HG03520 (cell line): ENCODE measurements around the gene PEX12.
"Not testable (repeated sequence)": the region's sequence is repeated elsewhere in the genome, so short reads cannot be mapped to it uniquely, and the experiment has no call there.

Experiments used
- ATAC-seq: cut with Tn5 transposase; IDR thresholded peaks from one replicate; pipeline ENCODE4 v1.9.1; 2021; ENCODE audit warnings: mild to moderate bottlenecking, moderate library complexity; ENCODE audit not compliant: unreplicated experiment

The PEX12 gene

DNA sequence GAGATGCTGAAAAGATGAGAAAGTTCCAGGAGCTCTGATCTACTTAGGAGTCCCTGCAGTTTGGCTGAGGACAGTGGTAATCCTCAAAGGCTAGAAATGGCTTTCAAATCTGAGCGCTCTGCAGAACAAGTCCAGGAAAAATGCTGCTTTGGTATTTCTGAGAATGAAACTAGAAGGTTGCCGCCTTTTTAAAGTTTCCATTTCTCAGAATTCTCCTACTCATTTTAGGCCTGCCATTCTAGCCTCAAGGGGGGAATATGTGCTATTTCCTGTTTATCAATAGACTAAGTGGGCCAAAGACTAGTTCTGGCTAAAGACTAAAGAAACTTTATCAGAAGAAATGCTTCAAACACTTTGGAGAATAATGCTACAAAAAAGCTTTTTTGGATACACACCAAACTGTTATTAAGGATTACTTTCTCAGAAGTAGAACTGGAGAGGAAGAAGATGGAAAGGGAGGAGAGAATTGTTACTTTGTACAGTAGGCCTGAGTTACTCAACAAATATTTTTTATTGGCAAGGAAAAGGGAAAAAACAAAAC is 40.7 kb downstream of the PEX12 start, which contains the start of gene SLFN12L:
SLFN12L (minus strand) TSS at position 78 of the 541 bp plus-strand sequence. CDS start 15,314 bp downstream, outside the sequence.
- ATAC-seq: no peak

DNA sequence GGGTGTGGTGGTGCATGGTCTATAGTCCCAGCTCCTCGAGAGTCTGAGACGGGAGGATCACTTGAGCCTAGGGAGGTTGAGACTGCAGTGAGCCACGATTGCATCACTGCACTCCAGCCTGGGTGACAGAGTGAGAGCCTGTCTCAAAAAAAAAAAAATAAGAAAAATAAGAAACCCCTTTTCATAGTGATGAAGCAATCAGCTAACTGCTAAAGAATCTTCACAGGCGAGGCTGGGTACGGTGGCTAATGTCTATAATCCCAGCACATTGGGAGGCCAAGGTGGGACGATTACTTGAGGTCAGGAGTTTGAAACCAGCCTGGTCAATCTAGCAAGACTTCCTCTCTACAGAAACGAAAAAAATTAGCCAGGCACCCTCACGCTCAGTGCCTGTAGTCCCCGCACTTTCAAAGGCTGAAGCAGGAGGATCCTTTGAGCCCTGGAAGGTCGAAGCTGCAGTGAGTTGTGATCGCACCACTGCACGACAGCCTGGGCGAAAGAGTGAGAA is 41.7 kb downstream of the PEX12 start:
- ATAC-seq: no peak

DNA sequence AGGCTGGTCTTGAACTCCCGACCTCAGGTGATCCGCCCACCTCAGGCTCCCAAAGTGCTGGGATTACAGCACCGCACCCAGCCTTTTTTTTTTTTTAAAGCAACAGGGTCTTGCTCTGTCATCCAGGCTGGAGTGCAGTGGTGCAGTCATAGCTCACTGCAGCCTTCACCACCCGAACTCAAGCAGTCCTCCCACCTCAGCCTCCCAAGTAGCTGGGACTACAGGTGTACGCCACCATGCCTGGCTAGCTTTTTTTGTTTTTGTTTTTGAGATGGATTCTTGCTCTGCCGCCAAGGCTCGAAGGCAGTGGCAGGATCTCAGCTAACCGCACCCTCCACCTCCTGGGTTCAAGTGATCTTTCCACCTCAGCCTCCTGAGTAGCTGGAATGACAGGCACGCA is 43.0 kb downstream of the PEX12 start:
- ATAC-seq: not testable (repeated sequence)

DNA sequence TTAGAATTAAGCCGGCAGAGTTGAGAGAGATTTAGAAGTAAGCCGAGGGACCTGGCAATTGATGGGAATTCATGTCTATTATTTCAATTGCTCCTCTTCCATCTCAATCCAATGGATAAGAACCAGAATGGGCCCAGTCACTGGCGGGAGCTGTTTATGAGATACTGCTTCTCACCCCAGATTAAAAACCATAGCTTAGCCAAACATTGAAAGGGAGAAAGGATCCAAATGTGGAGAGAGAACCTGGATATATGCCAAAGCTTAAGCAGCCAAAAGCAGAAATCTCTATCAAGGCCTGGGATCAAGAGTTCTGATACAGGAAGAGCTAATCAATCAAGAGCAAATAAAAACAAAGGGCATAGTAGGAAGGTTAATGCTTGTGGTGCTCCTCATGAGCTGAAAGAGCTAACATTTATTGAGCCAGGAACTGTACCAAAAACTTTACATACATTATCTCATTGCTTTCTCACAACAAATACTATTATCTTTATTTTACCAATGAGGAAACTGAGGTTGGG is 43.7 kb downstream of the PEX12 start:
- no peak for ATAC-seq

DNA sequence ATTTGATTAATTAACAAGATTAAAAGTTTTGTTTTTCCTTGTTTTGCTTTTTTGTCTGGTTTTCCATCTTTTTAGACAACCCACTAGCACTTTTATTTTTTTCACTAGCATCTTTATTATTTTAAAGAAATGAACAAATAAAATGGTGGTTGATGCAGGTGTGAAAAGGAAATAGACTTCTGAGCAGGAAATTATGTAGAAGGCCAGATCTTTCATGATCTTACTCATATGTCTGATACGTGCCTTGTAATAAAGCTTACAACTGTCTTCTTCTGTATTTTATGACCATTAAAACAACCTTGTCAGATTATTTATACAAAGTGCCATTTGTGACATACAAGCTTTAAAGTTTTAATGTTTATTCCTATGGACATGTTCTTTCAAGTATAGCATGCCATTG is 47.2 kb downstream of the PEX12 start:
- no peak for ATAC-seq

DNA sequence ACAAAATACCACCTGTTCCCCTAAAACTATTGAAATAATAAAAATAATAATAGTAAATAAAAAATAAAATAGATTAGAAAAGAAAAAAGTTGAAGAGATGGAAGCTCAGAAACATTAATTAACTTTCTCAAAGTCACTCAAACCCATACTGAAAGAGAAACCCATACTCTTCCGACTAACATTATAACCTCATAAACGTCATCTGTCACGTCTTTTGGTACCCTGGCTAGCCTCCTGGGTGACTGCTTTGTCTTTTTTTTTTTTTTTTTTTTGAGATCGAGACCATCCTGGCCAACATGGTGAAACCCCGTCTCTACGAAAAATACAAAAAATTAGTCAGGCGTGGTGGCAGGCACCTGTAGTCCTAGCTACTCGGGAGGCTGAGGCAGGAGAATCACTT is 48.5 kb downstream of the PEX12 start:
- no peak for ATAC-seq

DNA sequence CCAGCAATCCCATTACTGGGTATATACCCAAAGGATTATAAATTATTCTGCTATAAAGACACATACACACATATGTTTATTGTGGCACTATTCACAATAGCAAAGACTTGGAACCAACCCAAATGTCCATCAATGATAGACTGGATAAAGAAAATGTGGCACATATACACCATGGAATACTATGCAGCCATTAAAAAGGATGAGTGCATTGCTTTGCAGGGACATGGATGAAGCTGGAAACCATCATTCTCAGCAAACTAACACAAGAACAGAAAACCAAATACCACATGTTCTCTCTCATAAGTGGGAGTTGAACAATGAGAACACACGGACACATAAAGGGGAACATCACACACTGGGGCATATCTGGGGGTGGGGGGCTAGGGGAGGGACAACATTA is 49.0 kb downstream of the PEX12 start:
- ATAC-seq: not testable (repeated sequence)
